GM21367 (cell line): ENCODE measurements around the gene TRIB2.
A peak's percentile ranks its signal among the peaks of the same experiment; 100 is the strongest.
"Not testable (repeated sequence)": the region's sequence is repeated elsewhere in the genome, so short reads cannot be mapped to it uniquely, and the experiment has no call there.

ENCODE experiments used
- ATAC-seq: cut with Tn5 transposase; IDR thresholded peaks from one replicate; pipeline ENCODE4 v1.9.1; 2021; ENCODE audit not compliant: unreplicated experiment

TRIB2 gene

GRCh38 chr2:12716282-12717190 lies at the start of gene TRIB2:
Gene TRIB2, plus strand, starts transcription at chr2:12716936. Its CDS starts 1,372 bp downstream, at chr2:12718308.
- ATAC-seq: peak; percentile 74

- ATAC-seq: no peak
These were observed 47.7 kb upstream of the TRIB2 start for GRCh38 chr2:12669036-12669435.

GRCh38 chr2:12672711-12673315 lies 43.9 kb upstream of the TRIB2 start:
- no peak for ATAC-seq

GRCh38 chr2:12674644-12675328 lies 42.0 kb upstream of the TRIB2 start:
- no peak for ATAC-seq

- ATAC-seq: no peak
These were observed 41.4 kb upstream of the TRIB2 start for GRCh38 chr2:12675352-12675795.

GRCh38 chr2:12675801-12676200 lies 40.9 kb upstream of the TRIB2 start:
- no peak for ATAC-seq

- no peak for ATAC-seq
These were observed 40.0 kb upstream of the TRIB2 start for GRCh38 chr2:12676771-12677170.

- ATAC-seq: no peak
These were observed 38.5 kb upstream of the TRIB2 start for GRCh38 chr2:12678186-12678585.

GRCh38 chr2:12679550-12680072 lies 37.1 kb upstream of the TRIB2 start:
- no peak for ATAC-seq

GRCh38 chr2:12680115-12680514 lies 36.6 kb upstream of the TRIB2 start:
- not testable (repeated sequence) for ATAC-seq

GRCh38 chr2:12682017-12682416 lies 34.7 kb upstream of the TRIB2 start:
- ATAC-seq: no peak

GRCh38 chr2:12683457-12684100 lies 33.2 kb upstream of the TRIB2 start:
- ATAC-seq: no peak

- no peak for ATAC-seq
These were observed 32.2 kb upstream of the TRIB2 start for GRCh38 chr2:12684471-12684936.

- ATAC-seq: no peak
These were observed 31.6 kb upstream of the TRIB2 start for GRCh38 chr2:12685145-12685544.

- ATAC-seq: no peak
These were observed 30.8 kb upstream of the TRIB2 start for GRCh38 chr2:12685956-12686355.

- no peak for ATAC-seq
These were observed 29.9 kb upstream of the TRIB2 start for GRCh38 chr2:12686708-12687283.

GRCh38 chr2:12688091-12688490 lies 28.6 kb upstream of the TRIB2 start:
- ATAC-seq: no peak

GRCh38 chr2:12688893-12689292 lies 27.8 kb upstream of the TRIB2 start:
- no peak for ATAC-seq

GRCh38 chr2:12693509-12693908 lies 23.2 kb upstream of the TRIB2 start:
- no peak for ATAC-seq

- ATAC-seq: peak; percentile 70
These were observed 21.6 kb upstream of the TRIB2 start for GRCh38 chr2:12694990-12695774.
